SW480 (cell line): ENCODE measurements around the gene WFDC1.

ENCODE experiments used
- DNase-seq: peaks from one replicate; pipeline ENCODE4 v3.0.0-alpha.2; 2016; ENCODE audit warnings: low spot score

Gene WFDC1

GRCh38 chr16:84294531-84295142, at the start of gene WFDC1:
Gene WFDC1, plus strand, starts transcription at chr16:84294878. Its CDS starts 94 bp downstream, at chr16:84294972.
- DNase-seq = no peak

- no peak for DNase-seq
Measured at GRCh38 chr16:84245956-84246678, 48.6 kb upstream of the WFDC1 start.

- no peak for DNase-seq
Measured at GRCh38 chr16:84246679-84247077, 48.0 kb upstream of the WFDC1 start.

- no peak for DNase-seq
Measured at GRCh38 chr16:84247331-84247730, 47.3 kb upstream of the WFDC1 start.

- DNase-seq = peak; percentile 9
Measured at GRCh38 chr16:84247844-84248243, 46.8 kb upstream of the WFDC1 start.

- no peak for DNase-seq
Measured at GRCh38 chr16:84252184-84252583, 42.5 kb upstream of the WFDC1 start.

GRCh38 chr16:84253173-84253572, 41.5 kb upstream of the WFDC1 start:
- DNase-seq = no peak

GRCh38 chr16:84254062-84254461, 40.6 kb upstream of the WFDC1 start:
- no peak for DNase-seq

GRCh38 chr16:84255050-84255810, 39.4 kb upstream of the WFDC1 start:
- DNase-seq = no peak

GRCh38 chr16:84258266-84258665, 36.4 kb upstream of the WFDC1 start:
- no peak for DNase-seq

GRCh38 chr16:84259691-84260090, 35.0 kb upstream of the WFDC1 start:
- no peak for DNase-seq

GRCh38 chr16:84260766-84261554, 33.7 kb upstream of the WFDC1 start:
- DNase-seq = no peak

- no peak for DNase-seq
Measured at GRCh38 chr16:84262031-84262430, 32.6 kb upstream of the WFDC1 start.

- no peak for DNase-seq
Measured at GRCh38 chr16:84262939-84263338, 31.7 kb upstream of the WFDC1 start.

GRCh38 chr16:84266451-84266850, 28.2 kb upstream of the WFDC1 start:
- peak; percentile 73 for DNase-seq

- no peak for DNase-seq
Measured at GRCh38 chr16:84267380-84267779, 27.3 kb upstream of the WFDC1 start.

GRCh38 chr16:84268291-84269040, 26.2 kb upstream of the WFDC1 start:
- no peak for DNase-seq

GRCh38 chr16:84270071-84270470, 24.6 kb upstream of the WFDC1 start:
- no peak for DNase-seq

- no peak for DNase-seq
Measured at GRCh38 chr16:84270531-84270930, 24.1 kb upstream of the WFDC1 start.

GRCh38 chr16:84271037-84271436, 23.6 kb upstream of the WFDC1 start:
- no peak for DNase-seq

- peak; percentile 22 for DNase-seq
Measured at GRCh38 chr16:84271866-84272265, 22.8 kb upstream of the WFDC1 start.
